NOMO-1 (cell line): ENCODE measurements around the gene C4orf50.

Source experiments
- DNase-seq, 2 experiments: peaks; one replicate each; lab custom pipeline; 2025; ENCODE audit not compliant: unreplicated experiment in 2 of 2; lab: John Stamatoyannopoulos, UW

C4orf50 gene

DNA sequence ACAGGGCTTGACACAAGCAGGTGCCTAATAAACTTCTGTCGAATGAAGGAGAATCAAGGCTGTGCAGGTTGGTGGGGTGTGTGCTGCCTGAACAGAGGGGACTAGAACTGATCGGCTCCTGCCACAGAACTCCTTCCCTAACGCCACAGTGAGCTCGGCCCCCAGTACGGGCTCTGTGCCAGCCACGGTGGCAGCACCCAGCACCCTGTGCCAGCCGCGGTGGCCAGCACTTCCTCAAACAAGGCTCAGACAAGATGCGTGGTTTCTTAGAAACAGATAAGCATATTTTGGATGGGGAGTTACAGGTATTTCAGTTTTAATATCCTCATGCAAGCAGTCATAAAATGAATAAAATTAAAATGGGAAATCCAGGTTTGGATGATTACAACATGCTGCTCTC lies 26.0 kb upstream of the C4orf50 start:
- DNase-seq: no peak

DNA sequence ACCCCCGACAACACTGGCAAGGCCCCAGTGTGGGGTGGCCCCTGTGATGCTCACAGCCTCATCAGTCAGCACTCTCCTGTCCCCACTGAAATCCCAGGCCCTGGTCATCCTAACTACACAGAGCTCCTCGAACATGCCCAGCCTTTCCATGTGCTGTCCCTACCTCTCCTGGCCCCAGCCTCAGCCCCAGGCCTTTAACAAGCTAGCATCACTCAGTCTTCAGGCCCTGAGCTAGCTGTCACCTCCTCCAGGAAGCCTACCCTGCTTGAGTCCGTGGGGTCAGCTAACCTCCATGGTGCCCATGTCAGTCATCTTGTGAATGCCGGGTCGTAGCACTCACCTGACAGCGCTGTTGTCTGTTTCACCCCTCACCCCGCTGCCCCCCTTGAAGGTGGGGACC lies 25.6 kb upstream of the C4orf50 start:
- no peak for DNase-seq

DNA sequence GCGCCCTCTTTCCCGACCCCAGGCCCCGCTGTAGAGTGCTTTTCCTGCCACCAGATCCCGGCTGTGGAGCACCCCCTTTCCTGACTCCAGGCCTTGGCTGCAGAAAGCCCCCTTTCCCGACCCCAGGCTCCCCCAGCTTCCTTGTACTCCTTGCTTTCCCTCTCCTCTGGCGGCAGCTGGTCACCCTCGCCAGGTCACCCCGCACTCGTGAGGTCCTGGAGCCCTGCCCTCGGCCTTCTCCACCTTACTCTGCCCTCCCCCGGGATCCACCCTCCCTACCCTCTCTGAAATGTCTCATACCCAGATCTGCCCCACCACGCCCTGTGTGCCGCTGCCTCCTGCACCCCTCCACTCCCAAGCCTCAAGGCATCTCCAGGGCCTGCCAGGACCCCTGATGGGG lies 25.0 kb upstream of the C4orf50 start:
- DNase-seq: no peak

DNA sequence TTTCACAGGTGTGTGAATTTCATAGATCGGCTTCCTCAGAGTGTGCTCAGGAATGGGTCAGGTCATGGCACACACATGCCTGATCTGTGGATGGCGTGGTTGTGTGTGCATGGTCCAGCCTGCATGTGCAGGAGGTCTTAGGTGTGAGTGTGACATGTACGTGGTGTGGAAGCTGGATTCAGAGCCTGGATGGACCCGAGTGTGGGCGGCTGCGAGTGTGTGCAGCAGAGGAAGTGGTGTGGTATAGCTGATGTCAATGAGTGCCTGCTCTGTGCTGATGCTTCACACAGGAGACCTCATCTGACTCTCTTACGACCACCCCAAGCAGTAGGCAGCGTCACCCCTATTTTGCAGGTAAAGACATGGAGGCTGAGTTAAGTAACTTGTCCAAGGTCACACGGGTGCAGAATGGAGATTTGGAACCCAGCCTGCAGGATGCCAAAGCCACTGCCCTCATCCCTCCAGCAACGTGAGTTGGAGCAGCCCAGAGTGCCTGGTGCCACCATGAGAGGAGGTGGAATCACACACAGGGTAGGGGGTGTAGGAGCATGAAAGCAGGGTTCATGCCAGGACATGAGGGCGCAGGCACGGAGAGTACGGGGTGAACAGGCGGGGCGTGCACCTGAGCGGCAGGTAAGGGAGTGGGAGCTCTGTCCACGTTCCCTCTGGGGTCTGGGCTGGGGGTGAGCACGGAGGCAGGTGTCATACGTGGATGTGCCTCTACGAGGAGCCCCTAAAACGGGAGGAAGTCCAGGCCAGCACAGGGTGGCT lies 24.2 kb upstream of the C4orf50 start:
- no peak for DNase-seq

DNA sequence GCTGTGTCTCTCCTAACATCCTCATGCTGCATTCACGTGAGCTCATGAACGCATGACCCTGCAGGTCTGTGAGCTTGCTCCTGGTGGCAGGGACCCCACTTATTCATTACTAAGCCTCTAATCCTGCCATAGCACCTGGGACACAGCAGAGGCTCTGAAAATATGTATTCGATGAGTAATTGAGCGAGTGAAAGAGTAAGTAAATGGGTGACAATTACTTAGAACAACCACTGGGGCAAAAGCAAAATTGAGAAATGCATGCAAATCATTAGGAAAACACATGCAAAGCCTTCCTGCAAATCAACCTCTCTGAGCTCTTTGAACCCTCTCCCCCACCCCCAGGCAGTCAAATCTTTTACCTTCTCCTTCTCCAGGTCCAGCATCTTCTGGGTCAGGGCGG lies 23.6 kb upstream of the C4orf50 start:
- DNase-seq: no peak

DNA sequence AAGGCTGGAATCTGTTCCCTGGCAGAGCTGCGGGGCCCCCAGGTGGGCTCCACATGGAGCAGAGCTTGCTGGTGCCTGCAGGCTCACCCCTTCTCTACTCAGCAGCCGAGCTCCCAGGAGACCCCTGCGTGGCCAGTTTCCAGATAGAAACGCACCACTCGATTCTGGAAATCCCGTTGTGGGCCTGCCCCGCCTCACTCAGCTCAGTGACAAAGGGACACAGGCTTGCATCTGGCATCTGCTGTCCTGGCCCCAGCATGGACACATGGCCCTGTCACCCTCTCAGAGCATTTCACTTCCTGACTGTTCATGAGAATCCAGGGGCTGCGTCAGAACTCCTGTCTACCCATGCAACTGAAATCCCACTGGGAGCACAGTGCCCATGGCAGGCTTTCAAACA lies 20.5 kb upstream of the C4orf50 start:
- no peak for DNase-seq

DNA sequence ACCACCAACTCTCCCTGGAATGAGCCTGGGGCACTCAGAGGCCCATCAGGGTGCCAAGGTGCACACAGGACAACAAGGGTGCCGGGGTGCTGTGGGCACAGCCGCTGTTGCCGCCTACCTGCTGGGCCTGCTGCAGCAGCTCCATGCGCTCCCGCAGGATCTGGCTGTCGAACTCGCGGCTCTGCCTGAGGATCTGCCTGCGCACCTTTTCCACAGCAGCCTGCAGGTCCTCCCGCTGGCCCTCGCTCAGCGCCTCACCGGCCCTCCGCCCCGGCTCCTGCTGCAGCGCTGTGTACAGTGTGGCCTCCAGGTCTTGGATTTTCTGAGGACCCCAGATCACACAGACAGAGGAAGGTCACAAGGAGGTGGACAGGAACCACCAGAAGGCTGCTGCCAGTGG lies 17.6 kb upstream of the C4orf50 start:
- no peak for DNase-seq

DNA sequence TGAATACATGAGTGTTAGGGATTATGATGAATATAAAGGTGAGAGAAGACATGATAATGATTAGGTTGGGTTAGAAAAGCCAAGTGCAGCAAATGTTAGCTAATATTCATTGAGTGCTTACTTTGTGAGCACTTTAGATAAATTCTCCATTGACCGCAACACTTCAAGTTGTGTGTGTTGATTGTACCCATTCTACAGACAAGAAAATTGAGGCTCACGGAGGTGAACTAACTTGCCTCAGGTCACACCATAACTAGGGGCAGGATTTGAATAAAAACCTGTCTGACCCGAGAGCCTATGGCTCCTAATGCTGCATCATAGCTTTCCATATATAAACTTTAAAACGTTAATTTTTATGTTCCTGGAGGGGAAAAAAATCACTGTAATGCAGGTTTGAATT lies 15.2 kb upstream of the C4orf50 start:
- no peak for DNase-seq

DNA sequence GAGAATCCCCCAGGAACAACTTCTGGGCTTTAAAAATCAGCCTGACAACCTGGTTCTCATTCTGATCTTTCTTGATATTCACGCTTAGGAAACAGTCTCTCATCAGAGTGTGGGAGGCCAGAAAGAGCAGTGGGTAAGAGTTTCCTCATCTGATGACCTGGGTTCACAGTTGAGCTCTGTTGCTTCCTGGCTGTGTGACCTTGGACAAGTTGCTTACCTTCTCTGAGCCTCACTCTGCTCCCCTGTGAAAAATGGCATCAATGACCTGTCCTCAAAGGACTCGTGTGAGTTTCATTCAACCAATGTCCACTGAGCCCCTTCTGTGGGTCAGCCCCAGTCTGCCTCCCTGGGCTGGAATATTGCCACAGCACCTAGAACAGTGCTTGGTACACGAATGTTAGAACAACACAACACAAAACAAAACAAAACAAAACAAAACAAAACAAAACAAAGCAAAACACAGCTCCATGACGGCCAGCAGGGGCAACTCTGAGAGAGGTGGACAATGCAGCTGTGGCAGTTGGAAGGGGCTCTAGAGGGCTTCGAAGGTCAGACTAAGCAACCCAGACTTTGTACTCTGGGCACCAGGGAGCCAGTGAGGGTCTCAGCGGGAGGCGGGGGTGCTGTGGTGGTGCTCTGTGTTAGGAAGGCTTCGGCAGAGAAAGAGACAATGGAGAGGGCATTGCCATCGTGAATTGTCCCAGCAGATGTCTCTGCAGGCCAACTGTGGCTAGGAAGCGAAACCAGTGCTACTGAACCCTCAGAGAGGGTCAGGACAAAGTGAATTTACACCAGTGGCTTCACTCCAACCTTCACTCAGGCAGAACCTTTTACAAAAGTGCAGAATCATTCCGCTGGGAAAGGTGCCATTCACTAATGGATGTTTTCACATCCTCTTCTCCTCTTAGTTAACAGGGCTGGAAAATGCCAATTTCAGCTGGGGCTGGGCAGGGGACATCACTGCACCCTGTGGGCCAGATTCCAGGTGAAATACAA lies 14.3 kb upstream of the C4orf50 start:
- no peak for DNase-seq

DNA sequence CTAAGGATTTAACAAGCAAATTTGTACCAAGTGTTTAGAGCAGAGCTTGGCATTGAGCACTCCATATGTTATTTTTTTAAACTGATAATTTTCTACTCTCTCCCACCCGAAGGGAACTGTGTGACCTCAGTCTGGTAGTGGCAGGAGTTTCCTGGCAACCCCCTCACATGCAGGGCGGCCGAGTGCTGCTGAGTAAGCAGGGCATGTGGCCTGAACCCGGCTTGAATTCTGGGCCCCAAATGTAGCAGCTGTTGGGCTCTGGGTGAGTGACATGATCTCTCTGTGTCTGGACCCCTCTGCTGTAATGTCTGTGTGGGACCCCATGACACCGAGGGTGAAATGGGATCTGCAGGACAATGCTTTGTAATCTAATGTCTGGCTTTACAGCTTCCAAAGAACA lies 13.6 kb upstream of the C4orf50 start:
- DNase-seq: no peak

DNA sequence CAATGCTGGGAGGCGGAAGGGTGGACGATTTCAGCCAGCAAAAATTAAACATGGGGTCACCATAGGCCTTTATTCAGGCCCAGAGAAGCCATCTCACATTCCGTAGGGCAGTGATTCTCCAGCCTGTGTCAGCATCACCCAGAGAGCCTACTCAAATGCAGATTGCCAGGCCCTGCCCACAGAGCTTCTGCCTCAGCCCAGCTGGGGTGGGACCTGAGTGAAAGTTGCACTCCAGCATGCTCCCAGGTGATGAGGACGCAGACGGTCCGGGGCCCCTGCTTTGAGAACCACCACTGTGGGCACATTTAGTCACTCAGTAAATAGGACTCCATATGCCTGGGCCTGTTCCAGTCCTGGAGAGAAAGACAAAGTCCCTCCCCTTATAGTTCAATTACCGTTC lies 12.4 kb upstream of the C4orf50 start:
- no peak for DNase-seq

DNA sequence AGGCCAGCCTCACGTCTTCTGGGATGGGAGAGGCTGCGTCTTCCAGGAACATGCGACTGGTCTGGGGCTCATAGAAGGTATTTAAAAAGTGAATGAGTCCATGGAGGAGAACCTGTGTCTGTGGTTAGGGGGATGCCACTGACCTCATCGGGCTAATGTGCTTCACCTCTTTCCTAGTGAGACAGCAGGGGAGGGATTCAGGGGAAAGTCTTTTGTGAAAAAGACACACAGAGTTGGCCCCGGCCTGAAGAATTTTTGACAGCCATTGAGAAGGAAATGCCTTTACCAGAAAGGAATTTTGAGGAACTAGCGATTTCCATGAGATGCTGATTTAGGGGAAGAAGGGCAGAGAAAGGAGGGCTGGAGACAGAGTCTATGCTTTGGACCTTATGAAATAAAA lies 11.0 kb upstream of the C4orf50 start:
- no peak for DNase-seq

DNA sequence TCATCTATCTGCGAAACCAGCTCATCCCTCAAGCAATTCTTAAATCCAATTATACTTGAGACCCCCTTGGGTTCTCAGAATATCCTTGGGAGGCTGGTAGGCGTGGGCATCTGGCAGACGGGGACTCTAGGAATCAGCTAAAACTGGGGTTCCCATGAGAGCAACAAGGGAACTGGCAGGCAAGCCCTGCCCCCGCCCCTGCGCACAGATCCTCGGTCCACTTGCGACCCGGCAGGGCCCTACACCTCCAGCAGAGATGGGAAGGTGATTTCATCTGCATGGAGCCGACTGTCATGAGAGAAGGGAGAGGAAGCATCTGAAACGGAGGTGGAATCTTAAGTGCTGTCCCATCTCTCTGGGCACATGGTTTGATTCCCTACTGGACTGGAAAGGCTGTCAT lies 9.9 kb upstream of the C4orf50 start:
- no peak for DNase-seq

DNA sequence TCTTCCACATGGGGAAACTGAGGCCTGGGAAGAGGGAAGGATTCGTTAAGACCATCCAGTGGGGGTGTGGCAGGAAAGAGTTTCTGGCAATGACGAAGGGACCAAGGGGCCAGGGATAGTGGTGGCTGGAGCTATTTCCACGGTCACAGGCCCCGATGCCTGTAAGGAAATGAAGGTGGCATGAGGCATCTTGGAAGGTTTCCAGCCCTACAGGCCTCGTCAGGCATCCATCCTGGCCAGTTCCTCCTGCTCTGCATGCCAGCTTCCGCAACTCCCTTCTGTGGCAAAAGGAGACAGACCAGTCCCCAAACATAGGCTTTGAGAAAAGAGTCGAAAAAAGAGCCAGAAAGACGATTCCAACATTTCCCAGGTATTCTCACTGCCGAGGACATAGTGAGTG lies 9.2 kb upstream of the C4orf50 start:
- DNase-seq: no peak

DNA sequence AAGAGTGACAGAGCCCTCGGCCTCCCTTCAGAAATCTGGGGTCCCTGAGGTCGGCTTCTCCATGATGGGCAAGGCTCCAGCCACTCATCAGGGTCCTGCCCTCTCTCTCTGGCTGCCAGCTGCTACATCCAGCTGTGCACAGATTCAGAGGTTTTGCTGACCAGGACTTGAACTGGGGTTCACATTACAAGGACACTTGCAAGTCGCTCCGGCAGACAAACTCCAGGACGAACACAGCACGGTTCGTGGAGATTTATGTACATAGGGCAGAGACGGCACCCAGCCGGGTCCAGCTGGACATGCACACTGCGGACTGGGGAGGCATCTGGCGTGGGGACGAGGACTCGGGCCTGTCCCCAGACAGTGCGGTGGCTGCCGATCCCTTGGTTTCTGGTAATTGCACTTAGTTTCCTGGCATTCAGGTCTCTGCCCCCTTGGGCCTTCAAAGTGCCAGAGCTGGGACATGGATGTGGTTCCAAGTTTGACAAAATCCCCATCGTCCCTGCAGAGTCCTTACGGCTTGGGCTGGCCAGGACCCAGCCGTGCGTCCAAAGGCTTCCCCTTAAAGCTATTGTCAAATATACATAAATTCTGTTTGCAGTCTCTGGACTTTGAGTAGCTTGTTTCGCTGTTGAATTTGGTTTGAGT lies 6.2 kb upstream of the C4orf50 start:
- DNase-seq: no peak

DNA sequence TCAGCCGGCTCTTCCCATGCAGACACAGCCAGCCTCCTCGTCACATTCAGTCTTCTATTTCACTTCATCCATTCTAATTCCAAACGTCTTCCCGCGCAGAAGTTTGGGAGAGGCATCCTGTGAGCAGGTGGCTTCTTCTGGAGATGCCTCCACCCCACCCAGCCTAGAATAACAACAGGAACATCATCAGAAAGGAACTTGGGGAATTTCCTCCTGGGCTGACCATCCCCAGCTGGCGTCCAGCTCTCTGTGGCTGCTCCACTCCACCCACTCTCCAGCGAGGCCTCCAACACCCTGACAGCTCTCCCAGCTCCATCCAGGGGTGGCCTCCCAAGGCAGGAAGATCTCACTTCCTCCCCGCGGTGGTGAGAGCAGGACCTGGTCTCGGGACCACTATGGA lies 5.5 kb upstream of the C4orf50 start:
- DNase-seq: no peak

DNA sequence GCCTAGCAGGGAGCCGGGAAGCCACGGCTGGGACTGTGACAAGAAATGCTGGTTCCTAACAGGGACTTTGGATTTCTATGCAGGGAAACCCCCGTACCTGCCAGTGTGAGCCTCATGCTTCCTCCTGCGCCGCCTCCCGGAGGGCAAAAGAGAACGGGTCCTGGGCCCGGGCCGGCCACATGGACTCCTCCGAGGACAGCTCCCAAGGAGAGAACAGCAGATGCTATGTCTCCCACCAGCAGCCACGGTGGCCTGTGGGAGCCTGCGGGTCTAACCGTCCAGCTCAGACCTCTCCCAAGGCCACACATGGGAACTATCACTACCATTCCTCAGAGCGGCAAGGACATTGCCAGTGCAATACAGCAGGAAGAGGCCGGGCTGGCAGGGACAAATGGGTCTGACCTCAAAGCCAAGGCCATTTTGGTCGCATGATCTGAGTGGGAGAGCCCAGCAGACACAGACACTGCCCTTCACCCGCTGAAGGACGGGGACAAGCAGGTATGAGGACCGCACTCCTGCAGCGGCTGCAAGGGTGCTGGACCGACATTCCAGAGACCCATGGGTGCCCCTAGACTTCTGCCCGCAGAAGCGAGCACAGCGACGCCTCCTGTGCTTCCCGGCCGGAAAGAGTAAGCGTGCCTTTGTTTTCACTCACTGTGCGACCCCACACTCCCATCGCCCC lies 4.5 kb upstream of the C4orf50 start:
- no peak for DNase-seq

DNA sequence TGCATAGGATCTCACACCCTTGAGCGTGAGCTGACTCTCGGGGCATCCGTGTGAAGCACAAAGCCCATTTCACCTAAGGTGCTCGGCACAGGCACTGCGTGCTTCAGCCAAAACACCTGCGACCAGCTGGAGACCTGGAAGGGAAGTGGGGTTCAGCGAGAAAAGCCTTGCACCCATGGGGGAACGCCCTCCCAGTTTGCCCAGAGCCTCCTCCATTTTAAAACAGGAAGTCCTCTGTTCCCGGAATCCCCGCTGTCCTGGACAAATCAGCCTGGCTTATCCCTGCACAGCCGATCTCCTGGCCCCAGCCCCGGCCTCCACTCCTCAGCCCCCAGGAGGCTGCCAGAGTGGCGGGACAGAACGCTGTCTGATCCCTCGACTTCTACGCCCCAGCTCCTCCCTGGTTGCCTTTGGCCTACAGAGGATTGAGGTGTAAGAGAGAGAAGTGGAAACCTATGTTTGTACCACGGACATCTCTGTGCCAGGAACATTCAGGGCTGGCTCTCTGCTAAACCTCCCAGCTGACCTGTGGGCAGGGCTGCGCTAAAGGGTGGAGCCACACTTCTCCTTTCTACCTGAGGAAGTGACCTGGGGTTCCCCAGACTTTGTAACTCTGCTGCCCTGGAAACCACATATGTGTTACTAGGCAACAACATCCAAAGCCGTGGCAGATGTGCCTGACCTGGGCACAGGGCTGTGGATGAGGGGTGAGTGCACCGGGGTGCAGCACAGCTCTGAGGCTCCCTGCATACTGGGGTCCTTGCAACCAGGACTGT lies 3.8 kb upstream of the C4orf50 start:
- DNase-seq: no peak

DNA sequence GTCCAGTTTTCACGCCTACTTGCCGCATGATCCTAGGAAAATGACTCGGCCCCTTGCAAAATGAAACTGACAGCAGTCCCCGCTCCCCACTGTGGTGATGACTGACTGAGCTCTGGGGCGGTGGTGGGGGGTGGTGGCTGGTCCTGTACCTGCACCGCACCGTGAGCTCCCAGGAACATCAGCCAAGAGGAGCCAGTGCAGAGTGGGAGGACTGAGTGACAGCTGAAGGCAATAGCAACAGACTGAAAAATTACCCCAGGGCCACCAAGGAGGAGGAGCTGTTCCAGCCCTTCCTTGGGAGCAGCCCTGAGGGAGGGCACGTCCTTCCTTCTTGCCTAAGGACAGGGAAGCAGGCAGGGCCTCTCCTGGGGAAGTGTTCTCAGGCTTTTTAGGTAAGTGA lies 2.4 kb upstream of the C4orf50 start:
- no peak for DNase-seq
